RWPE2 (cell line): Measurements from ENCODE around the gene KLF16.
"Not testable (repeated sequence)": the region's sequence is repeated elsewhere in the genome, so short reads cannot be mapped to it uniquely, and the experiment has no call there.

Experiments
- ATAC-seq: fragments of 200-7000 bp; cut with Tn5 transposase; 3 replicates; pipeline ENCODE4 v1.9.1; 2021; ENCODE audit warnings: low read depth
- DNase-seq: peaks from one replicate; pipeline ENCODE4 v3.0.0-alpha.2; 2020; ENCODE audit warnings: low spot score
- H3K27ac ChIP-seq: fragments of 450-650 bp; 2 replicates; pipeline ENCODE4 v1.5.1; 2017; ENCODE audit warnings: mild to moderate bottlenecking; ENCODE audit not compliant: poor library complexity, severe bottlenecking
- H3K27me3 ChIP-seq: fragments of 250-450 bp; sonication (Bioruptor Pico); 2 replicates; pipeline ENCODE4 v1.5.1; 2021; ENCODE audit warnings: mild to moderate bottlenecking, moderate library complexity; ENCODE audit not compliant: insufficient read depth, poor library complexity, severe bottlenecking
- H3K36me3 ChIP-seq: fragments of 250-450 bp; sonication (Bioruptor Pico); 2 replicates; pipeline ENCODE4 v1.5.1; 2020; ENCODE audit warnings: low read depth, mild to moderate bottlenecking, moderate library complexity
- H3K4me1 ChIP-seq: fragments of 250-450 bp; sonication (Bioruptor Pico); 2 replicates; pipeline ENCODE4 v1.5.1; 2021; ENCODE audit warnings: mild to moderate bottlenecking, moderate library complexity; ENCODE audit not compliant: insufficient read depth, poor library complexity, severe bottlenecking
- H3K4me3 ChIP-seq: fragments of 250-450 bp; sonication (Bioruptor Pico); 2 replicates; pipeline ENCODE4 v1.5.1; 2021; ENCODE audit warnings: mild to moderate bottlenecking, moderate library complexity; ENCODE audit not compliant: severe bottlenecking
- H3K9me3 ChIP-seq: fragments of 250-450 bp; sonication (Bioruptor Pico); 2 replicates; pipeline ENCODE4 v1.5.1; 2021; ENCODE audit warnings: mild to moderate bottlenecking, moderate library complexity; ENCODE audit not compliant: severe bottlenecking
- CTCF ChIP-seq: fragments of 450-650 bp; IDR thresholded peaks from one replicate; pipeline ENCODE4 v1.5.1; 2017; ENCODE audit warnings: mild to moderate bottlenecking, moderate library complexity; ENCODE audit not compliant: poor library complexity, severe bottlenecking

KLF16 gene

DNA sequence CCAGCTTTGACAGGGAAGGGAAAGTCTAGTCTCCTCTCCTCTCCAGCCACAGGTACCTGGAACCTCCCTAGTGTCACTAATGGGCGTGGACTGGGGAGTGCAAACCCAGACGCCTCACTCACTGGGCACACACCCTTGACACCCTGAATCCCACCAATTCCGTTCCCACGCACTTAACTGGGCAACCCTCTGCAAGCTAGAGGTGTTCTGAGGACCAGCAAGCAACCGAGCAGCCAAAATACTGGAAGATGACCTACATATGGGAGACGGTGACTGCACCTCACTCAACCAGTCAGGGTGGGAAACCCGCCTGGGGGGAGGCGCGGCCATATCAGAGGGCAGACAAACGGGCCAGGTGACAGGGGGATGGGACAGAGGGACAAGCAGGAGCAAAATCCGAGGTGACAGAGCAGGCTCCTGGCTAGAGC is 20.9 kb upstream of the KLF16 start:
- ATAC-seq (peak; percentile 24; the same call in 2 of the 3 replicates), DNase-seq (no peak)
- Histone ChIP-seq H3K4me1 (no peaks in the 10 kb centered on the region), H3K4me3 (peak overlapping the region; percentile 58), H3K27me3 (no peaks in the 10 kb centered on the region), H3K27ac (peak overlapping the region; percentile 56), H3K36me3 (peaks cover 3% of the 10 kb centered on the region; the same call in 1 of the 2 replicates), H3K9me3 (no peaks in the 10 kb centered on the region)
- TF ChIP-seq CTCF = no peak

- H3K36me3 ChIP-seq = peaks cover 3% of the 10 kb centered on the region; the same call in 1 of the 2 replicates
- H3K4me1 ChIP-seq = no peaks in the 10 kb centered on the region
- H3K9me3 ChIP-seq = no peaks in the 10 kb centered on the region
- no peak for TF ChIP-seq CTCF
- peak overlapping the region; percentile 56 for H3K27ac ChIP-seq
- peak overlapping the region; percentile 58 for H3K4me3 ChIP-seq
- no peak for ATAC-seq
- DNase-seq = no peak
- no peaks in the 10 kb centered on the region for H3K27me3 ChIP-seq
These were observed 20.4 kb upstream of the KLF16 start for GRCh38 chr19:1883784-1884183.

DNA sequence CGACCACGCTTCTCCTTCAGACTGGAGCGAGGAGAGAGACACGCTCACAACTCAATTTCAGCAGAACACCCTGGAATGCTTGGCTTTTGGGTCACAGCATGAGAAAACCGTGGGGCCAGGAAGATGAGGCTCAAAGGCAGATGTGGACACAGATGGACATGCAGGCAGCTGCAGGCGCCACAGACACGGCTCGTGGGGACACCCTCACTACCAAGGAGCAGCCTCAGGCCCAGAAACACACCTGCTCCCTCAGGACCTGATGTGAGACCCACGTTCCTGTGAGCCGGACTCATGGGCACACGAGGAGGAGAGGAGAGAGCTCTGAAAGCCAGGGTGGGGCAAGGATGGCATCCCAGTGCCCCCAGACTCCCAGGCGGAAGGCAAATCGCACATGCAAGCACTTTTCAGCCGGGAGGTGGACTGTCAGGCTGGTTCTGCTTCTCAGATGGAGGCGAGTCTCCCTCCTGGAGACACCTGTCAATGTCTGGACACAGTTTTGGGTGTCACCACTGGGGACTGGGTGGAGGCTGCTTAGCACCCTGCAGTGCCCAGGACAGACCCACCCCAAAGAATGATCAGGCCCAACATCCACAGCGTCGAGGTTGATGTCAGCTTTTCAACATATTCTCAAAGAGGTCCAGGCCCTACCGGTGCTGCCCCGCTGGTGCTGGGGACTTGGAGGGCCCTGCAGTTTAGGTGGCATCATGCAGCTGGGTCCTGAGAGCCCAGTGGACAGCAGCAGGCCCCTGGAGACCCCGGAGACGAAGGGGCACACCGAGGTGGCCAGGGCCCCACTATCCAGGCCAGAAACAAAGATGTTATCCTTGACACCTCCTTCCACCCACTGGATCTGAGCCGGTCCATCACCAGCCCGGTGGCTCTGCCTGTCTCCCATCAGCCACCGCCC is 19.7 kb upstream of the KLF16 start:
- Histone ChIP-seq H3K36me3 (peaks cover 3% of the 10 kb centered on the region; the same call in 1 of the 2 replicates), H3K27me3 (no peaks in the 10 kb centered on the region), H3K27ac (no peak overlapping the region), H3K9me3 (no peaks in the 10 kb centered on the region), H3K4me3 (no peak overlapping the region), H3K4me1 (no peaks in the 10 kb centered on the region)
- no peak for DNase-seq
- no peak for TF ChIP-seq CTCF
- ATAC-seq = no peak

DNA sequence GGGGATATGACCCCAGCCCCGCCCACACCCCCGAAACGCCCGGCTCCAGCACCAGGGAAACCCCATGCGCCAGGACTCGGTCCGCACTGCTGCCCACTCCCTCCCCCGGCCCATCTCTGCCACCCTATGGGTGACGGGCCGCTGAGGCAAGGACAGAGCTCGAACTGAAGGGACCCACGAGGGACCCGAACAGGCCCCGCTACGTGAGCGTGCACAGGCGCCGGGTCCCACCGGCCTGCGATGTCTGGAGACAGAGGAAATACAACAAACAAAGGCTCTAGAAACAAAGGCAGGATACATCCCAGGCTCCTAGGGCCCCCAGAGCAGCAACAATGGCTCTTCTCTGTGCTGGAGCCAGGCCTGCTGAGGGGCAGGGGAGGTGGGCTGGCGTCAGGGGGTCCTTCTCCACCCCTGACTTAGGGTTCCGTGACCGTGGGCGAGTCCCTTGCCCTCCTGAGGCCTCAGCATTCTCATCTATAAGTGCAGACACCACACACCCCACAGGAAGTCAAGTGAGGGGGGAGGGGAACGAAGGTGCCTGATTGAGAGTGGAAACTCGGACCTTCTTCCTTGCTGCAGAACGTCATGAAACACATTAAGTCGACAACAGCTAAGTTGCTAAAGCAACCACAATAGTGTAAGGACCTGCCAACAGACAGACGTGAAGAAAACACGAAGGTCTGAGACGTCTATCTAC is 18.9 kb upstream of the KLF16 start:
- no peak for TF ChIP-seq CTCF
- Histone ChIP-seq H3K27me3 (no peaks in the 10 kb centered on the region), H3K4me1 (no peaks in the 10 kb centered on the region), H3K4me3 (no peak overlapping the region), H3K27ac (no peak overlapping the region), H3K36me3 (peaks cover 3% of the 10 kb centered on the region; the same call in 1 of the 2 replicates), H3K9me3 (no peaks in the 10 kb centered on the region)
- no peak for DNase-seq
- ATAC-seq = no peak

DNA sequence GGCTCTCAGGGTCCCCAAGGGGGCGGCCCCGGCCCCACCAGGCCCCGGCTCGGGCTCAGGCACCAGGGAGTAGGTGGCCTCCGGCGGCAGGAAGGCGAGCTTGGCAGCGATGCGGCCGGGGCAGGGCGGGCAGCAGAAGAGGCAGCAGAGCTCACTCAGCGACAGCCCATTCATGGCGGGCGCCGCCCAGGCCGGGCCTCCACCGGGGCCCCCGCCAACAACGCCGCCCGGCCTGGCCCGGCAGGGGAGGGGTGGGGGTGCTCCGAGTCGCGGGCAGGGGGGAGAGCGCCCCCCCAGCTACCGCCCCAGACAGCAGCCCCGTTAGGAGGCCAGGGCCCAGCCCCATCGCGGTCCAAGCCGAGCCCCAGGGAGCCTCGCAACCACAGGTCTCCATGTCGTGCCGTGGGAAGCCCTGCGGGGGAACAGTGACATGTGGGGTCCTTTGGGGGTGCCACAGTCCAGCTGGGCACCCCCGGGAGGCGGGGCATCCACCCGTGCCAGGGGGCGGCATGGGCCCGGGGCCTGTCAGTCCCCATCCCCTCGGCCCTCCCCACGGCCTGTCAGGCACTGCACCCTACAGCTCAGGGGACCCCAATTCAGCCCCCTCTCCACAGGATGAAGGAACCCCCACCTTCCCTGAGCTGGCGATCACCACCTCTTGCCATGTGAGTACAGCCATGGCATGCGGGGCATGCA is 18.2 kb upstream of the KLF16 start:
- H3K4me1 ChIP-seq = not testable (repeated sequence)

More for the DNA sequence above, 18.2 kb upstream of the KLF16 start:
- not testable (repeated sequence) for H3K36me3 ChIP-seq, H3K9me3 ChIP-seq, H3K27ac ChIP-seq, ATAC-seq, H3K4me3 ChIP-seq, DNase-seq, H3K27me3 ChIP-seq
